NT2/D1 (cell line): ENCODE data around the gene BEND6.

Experiments used
- SUZ12 ChIP-seq: IDR thresholded peaks from 2 replicates; pipeline ENCODE4 v1.6.1; 2011; ENCODE audit not compliant: insufficient read length, insufficient read depth; ENCODE audit errors: extremely low read depth
- YY1 ChIP-seq: IDR thresholded peaks from 2 replicates; pipeline ENCODE4 v1.6.1; 2011; ENCODE audit not compliant: insufficient read length, insufficient read depth
- ZNF274 ChIP-seq: IDR thresholded peaks from 2 replicates; pipeline ENCODE4 v1.6.1; 2011; ENCODE audit warnings: mild to moderate bottlenecking, low read depth, low read length

DNA sequence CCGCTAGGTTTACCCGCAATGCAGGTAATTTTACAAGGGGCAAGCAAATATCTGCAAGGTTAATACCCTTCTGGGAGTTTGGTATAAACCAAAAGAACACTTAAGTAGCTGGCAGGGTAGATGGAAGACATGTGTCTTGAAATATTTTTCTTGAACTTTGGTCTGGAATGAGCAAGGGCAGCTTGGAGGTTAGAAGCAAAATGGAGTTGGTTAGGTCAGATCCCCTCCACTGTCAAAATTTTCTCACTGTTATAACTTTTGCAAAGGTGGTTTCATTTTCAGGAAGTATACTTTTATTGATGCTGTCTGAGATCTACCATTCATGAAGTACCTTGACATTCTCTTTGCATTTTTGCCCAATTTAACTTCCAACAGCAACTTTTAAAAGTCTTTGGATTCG lies 78.3 kb downstream of the BEND6 start:
- TF ChIP-seq ZNF274 = no peak
- no peak for TF ChIP-seq YY1
- no peak for TF ChIP-seq SUZ12
